CD8-positive, alpha-beta memory T cell (primary cell): ENCODE data around the gene C3orf52. TPM values are rescaled to one million over a fixed set of nuclear protein-coding genes. Genes with fewer than 3 reads are reported as not detected.

Source experiments
- CTCF ChIA-PET: fragments of 350-600 bp; sonication (Branson Sonifier 250); formaldehyde crosslinking; loops from one replicate; lab custom pipeline; 2021; ENCODE audit warnings: antibody characterized with exemption; lab: Charles Lee
- POLR2A ChIA-PET: fragments of 350-600 bp; sonication (Branson Sonifier 250); formaldehyde crosslinking; loops from one replicate; lab custom pipeline; 2021; ENCODE audit warnings: antibody characterized with exemption; lab: Charles Lee
- DNase-seq, 5 donors: peaks; one replicate each; pipeline versions ENCODE4 v3.0.0 to v3.0.0-alpha.2; 2020 to 2022; ENCODE audit warnings: mixed read lengths in 1 of 5
- H3K27ac ChIP-seq: one replicate; pipeline ENCODE4 v1.7.0; 2013; ENCODE audit warnings: low read depth, mild to moderate bottlenecking, low read length, moderate library complexity
- H3K27me3 ChIP-seq: 2 replicates; pipeline ENCODE4 v1.7.0; 2013; ENCODE audit warnings: low read length, mild to moderate bottlenecking; ENCODE audit not compliant: insufficient read depth, poor library complexity, severe bottlenecking
- H3K36me3 ChIP-seq: 2 replicates; pipeline ENCODE4 v1.7.0; 2013; ENCODE audit warnings: mild to moderate bottlenecking, low read length, moderate library complexity; ENCODE audit not compliant: insufficient read depth
- H3K4me1 ChIP-seq: 2 replicates; pipeline ENCODE4 v1.7.0; 2013; ENCODE audit warnings: mild to moderate bottlenecking, low read length, moderate library complexity; ENCODE audit not compliant: insufficient read depth
- H3K4me3 ChIP-seq: 2 replicates; pipeline ENCODE4 v1.7.0; 2013; ENCODE audit warnings: mild to moderate bottlenecking, low read length
- H3K9me3 ChIP-seq: 2 replicates; pipeline ENCODE4 v1.7.0; 2013; ENCODE audit warnings: mild to moderate bottlenecking, low read length
- H3K27ac Mint-ChIP-seq, 8 donors: one replicate each; pipeline ENCODE4 v1.8.0; 2020 to 2021; ENCODE audit warnings: mixed read lengths in 8 of 8, mild to moderate bottlenecking in 6 of 8, inconsistent platforms in 3 of 8, moderate library complexity in 3 of 8
- H3K27me3 Mint-ChIP-seq, 2 donors: one replicate each; pipeline ENCODE4 v1.8.0; 2020 to 2021; ENCODE audit warnings: mixed read lengths in 2 of 2, mild to moderate bottlenecking in 1 of 2, moderate library complexity in 1 of 2
- H3K36me3 Mint-ChIP-seq, 3 donors: one replicate each; pipeline ENCODE4 v1.8.0; 2020 to 2021; ENCODE audit warnings: mixed read lengths in 3 of 3, inconsistent platforms in 1 of 3, mild to moderate bottlenecking in 1 of 3
- H3K4me1 Mint-ChIP-seq, 3 donors: one replicate each; pipeline ENCODE4 v1.8.0; 2020 to 2021; ENCODE audit warnings: mixed read lengths in 3 of 3, inconsistent platforms in 1 of 3, mild to moderate bottlenecking in 1 of 3
- H3K4me3 Mint-ChIP-seq, 7 donors: one replicate each; pipeline ENCODE4 v1.8.0; 2020 to 2021; ENCODE audit warnings: mixed read lengths in 7 of 7, mild to moderate bottlenecking in 6 of 7, moderate library complexity in 4 of 7, inconsistent platforms in 2 of 7
- H3K9me3 Mint-ChIP-seq, 5 donors: one replicate each; pipeline ENCODE4 v1.8.0; 2020 to 2022; ENCODE audit warnings: mixed read lengths in 5 of 5, mild to moderate bottlenecking in 3 of 5, moderate library complexity in 2 of 5, inconsistent platforms in 1 of 5
- polyA plus RNA-seq: library from polyadenylated mRNA; unstranded; fragments of 300-500 nt; fragmentation: Illumina TruSeq; gene quantifications from one replicate; pipeline ENCODE4 v1.2.3, GENCODE V29; 2021
- total RNA-seq, 2 experiments: library from RNA; stranded (reverse); gene quantifications; one replicate each; pipeline ENCODE4 v1.2.3, GENCODE V29; 2021

The C3orf52 gene
- total and polyA plus RNA-seq, 3 experiments from 2014 or later: 0.12 to 3.4 (median 2.8) TPM

GRCh38 chr3:112088944-112089343, 2.8 kb downstream of the C3orf52 start:
- ChIA-PET POLR2A (no interaction called here), CTCF (interaction anchor here (1.7 kb wide), 1 partner anchor 23 kb away, joined by 4 read pairs; no protein-coding TSS in a partner anchor)
- Histone ChIP-seq H3K9me3 (no peaks in the 10 kb centered on the region), H3K36me3 (no peaks in the 10 kb centered on the region), H3K4me1 (peaks cover 13% of the 10 kb centered on the region), H3K27ac (no peak overlapping the region), H3K4me3 (no peak overlapping the region), H3K27me3 (no peaks in the 10 kb centered on the region)
- Mint-ChIP-seq H3K4me1 (peaks cover 11 to 39% (median 35%) of the 10 kb centered on the region in 3 donors), H3K27me3 (peaks cover 22 to 26% of the 10 kb centered on the region in 2 donors), H3K36me3 (no peaks in the 10 kb centered on the region), H3K4me3 (no peak overlapping the region), H3K9me3 (no peaks in the 10 kb centered on the region), H3K27ac (no peak overlapping the region)
- no peak for DNase-seq

GRCh38 chr3:112089956-112090886, 4.0 kb downstream of the C3orf52 start:
- no peaks in the 10 kb centered on the region for H3K27me3 ChIP-seq
- H3K27ac ChIP-seq: no peak overlapping the region
- H3K4me3 ChIP-seq: no peak overlapping the region
- no peaks in the 10 kb centered on the region for H3K36me3 ChIP-seq
- H3K4me1 ChIP-seq: peaks cover 13% of the 10 kb centered on the region
- Mint-ChIP-seq H3K9me3 (no peaks in the 10 kb centered on the region), H3K36me3 (peaks cover 0 to 2% (median 0%) of the 10 kb centered on the region in 3 donors), H3K27me3 (peaks cover 23 to 26% of the 10 kb centered on the region in 2 donors), H3K4me3 (no peak overlapping the region), H3K27ac (peak overlapping the region in 1 of 8 donors; percentile 29), H3K4me1 (peaks cover 9 to 36% (median 31%) of the 10 kb centered on the region in 3 donors)
- POLR2A ChIA-PET: no interaction called here
- CTCF ChIA-PET: no interaction called here
- no peaks in the 10 kb centered on the region for H3K9me3 ChIP-seq
- no peak for DNase-seq

GRCh38 chr3:112090887-112091586, 4.8 kb downstream of the C3orf52 start:
- no peaks in the 10 kb centered on the region for H3K9me3 Mint-ChIP-seq
- no peak overlapping the region for H3K27ac ChIP-seq
- peaks cover 9 to 28% (median 25%) of the 10 kb centered on the region in 3 donors for H3K4me1 Mint-ChIP-seq
- POLR2A ChIA-PET: no interaction called here
- no peaks in the 10 kb centered on the region for H3K27me3 ChIP-seq
- H3K27ac Mint-ChIP-seq: no peak overlapping the region
- H3K4me3 Mint-ChIP-seq: no peak overlapping the region
- CTCF ChIA-PET: no interaction called here
- no peak for DNase-seq
- peaks cover 0 to 4% (median 0%) of the 10 kb centered on the region in 3 donors for H3K36me3 Mint-ChIP-seq
- H3K27me3 Mint-ChIP-seq: peaks cover 25 to 26% of the 10 kb centered on the region in 2 donors
- H3K4me1 ChIP-seq: peaks cover 8% of the 10 kb centered on the region
- H3K9me3 ChIP-seq: no peaks in the 10 kb centered on the region
- no peak overlapping the region for H3K4me3 ChIP-seq
- no peaks in the 10 kb centered on the region for H3K36me3 ChIP-seq

GRCh38 chr3:112092496-112093179, 6.4 kb downstream of the C3orf52 start:
- POLR2A ChIA-PET: no interaction called here
- DNase-seq: no peak
- H3K36me3 Mint-ChIP-seq: peaks cover 0 to 4% (median 0%) of the 10 kb centered on the region in 3 donors
- H3K27me3 ChIP-seq: no peaks in the 10 kb centered on the region
- no peaks in the 10 kb centered on the region for H3K36me3 ChIP-seq
- peaks cover 20 to 28% of the 10 kb centered on the region in 2 donors for H3K27me3 Mint-ChIP-seq
- CTCF ChIA-PET: interaction anchor here (2.7 kb wide), 1 partner anchor 18 kb away, joined by 9 read pairs; no protein-coding TSS in a partner anchor
- H3K4me3 Mint-ChIP-seq: no peak overlapping the region
- H3K9me3 Mint-ChIP-seq: no peaks in the 10 kb centered on the region
- H3K4me1 Mint-ChIP-seq: peaks cover 1 to 17% (median 14%) of the 10 kb centered on the region in 3 donors
- no peak overlapping the region for H3K4me3 ChIP-seq
- no peaks in the 10 kb centered on the region for H3K9me3 ChIP-seq
- H3K27ac Mint-ChIP-seq: peak overlapping the region in 1 of 8 donors; percentile 37
- H3K27ac ChIP-seq: no peak overlapping the region
- H3K4me1 ChIP-seq: peaks cover 8% of the 10 kb centered on the region

GRCh38 chr3:112093180-112093522, 7.0 kb downstream of the C3orf52 start:
- Mint-ChIP-seq H3K9me3 (no peaks in the 10 kb centered on the region), H3K4me1 (peaks cover 1 to 17% (median 14%) of the 10 kb centered on the region in 3 donors), H3K27me3 (peaks cover 20 to 30% of the 10 kb centered on the region in 2 donors), H3K36me3 (peaks cover 0 to 4% (median 0%) of the 10 kb centered on the region in 3 donors), H3K4me3 (no peak overlapping the region), H3K27ac (peak overlapping the region in 1 of 8 donors; percentile 37)
- H3K27me3 ChIP-seq: no peaks in the 10 kb centered on the region
- DNase-seq: no peak
- H3K36me3 ChIP-seq: no peaks in the 10 kb centered on the region
- POLR2A ChIA-PET: no interaction called here
- no peak overlapping the region for H3K27ac ChIP-seq
- no peaks in the 10 kb centered on the region for H3K9me3 ChIP-seq
- no peak overlapping the region for H3K4me3 ChIP-seq
- CTCF ChIA-PET: interaction anchor here (2.7 kb wide), 1 partner anchor 18 kb away, joined by 9 read pairs; no protein-coding TSS in a partner anchor
- peaks cover 8% of the 10 kb centered on the region for H3K4me1 ChIP-seq

- no peaks in the 10 kb centered on the region for H3K36me3 ChIP-seq
- ChIA-PET CTCF (no interaction called here), POLR2A (no interaction called here)
- peaks cover 1 to 17% (median 10%) of the 10 kb centered on the region in 3 donors for H3K4me1 Mint-ChIP-seq
- no peak overlapping the region for H3K4me3 ChIP-seq
- H3K9me3 Mint-ChIP-seq: no peaks in the 10 kb centered on the region
- no peak overlapping the region for H3K27ac ChIP-seq
- H3K27me3 Mint-ChIP-seq: peaks cover 11 to 19% of the 10 kb centered on the region in 2 donors
- H3K36me3 Mint-ChIP-seq: peaks cover 0 to 6% (median 0%) of the 10 kb centered on the region in 3 donors
- no peak overlapping the region for H3K27ac Mint-ChIP-seq
- H3K9me3 ChIP-seq: no peaks in the 10 kb centered on the region
- H3K4me1 ChIP-seq: peaks cover 5% of the 10 kb centered on the region
- H3K4me3 Mint-ChIP-seq: no peak overlapping the region
- no peak for DNase-seq
- no peaks in the 10 kb centered on the region for H3K27me3 ChIP-seq
Observed at GRCh38 chr3:112095731-112096130, 9.5 kb downstream of the C3orf52 start.

GRCh38 chr3:112096176-112096575, 10.0 kb downstream of the C3orf52 start:
- CTCF ChIA-PET: no interaction called here
- Histone ChIP-seq H3K9me3 (no peaks in the 10 kb centered on the region), H3K4me1 (peaks cover 3% of the 10 kb centered on the region), H3K27ac (no peak overlapping the region), H3K36me3 (no peaks in the 10 kb centered on the region), H3K27me3 (no peaks in the 10 kb centered on the region), H3K4me3 (no peak overlapping the region)
- no peak for DNase-seq
- Mint-ChIP-seq H3K27me3 (peaks cover 8 to 19% of the 10 kb centered on the region in 2 donors), H3K4me1 (peaks cover 1 to 13% (median 8%) of the 10 kb centered on the region in 3 donors), H3K27ac (no peak overlapping the region), H3K9me3 (no peaks in the 10 kb centered on the region), H3K36me3 (peaks cover 0 to 6% (median 0%) of the 10 kb centered on the region in 3 donors), H3K4me3 (no peak overlapping the region)
- POLR2A ChIA-PET: no interaction called here
